ENCODE data around the gene CELF3.

Gene CELF3

DNA sequence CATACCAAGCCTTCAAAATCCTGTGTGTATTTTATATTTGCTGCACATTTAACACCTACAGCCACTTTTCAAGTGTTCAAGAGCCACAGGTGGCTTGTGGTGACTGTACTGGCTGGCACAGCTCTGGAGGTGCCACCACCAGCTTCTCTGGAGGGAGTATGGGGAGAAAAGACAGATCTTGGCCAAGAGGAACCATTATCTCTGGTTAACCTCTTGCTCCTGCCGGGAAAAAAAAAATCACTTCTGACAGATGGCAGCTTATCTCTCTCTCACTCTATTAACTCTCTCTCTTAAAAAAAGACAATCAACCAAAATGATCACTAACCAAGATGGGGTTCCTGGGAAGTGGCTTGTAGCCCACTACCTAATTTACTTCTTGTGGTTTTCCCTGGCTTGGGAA lies 3.5 kb upstream of the CELF3 start:
- H3K18ac ChIP-seq (ENCODE audit: low read length) = no peak overlapping the region
- no peak overlapping the region for H3K27ac ChIP-seq (ENCODE audit: low read depth, low read length)
- peaks cover 3% of the 10 kb centered on the region in 2 experiments for H3K4me1 ChIP-seq (ENCODE audit: control insufficient read depth in 1 of 2, insufficient read depth in 2 of 2, low read length in 2 of 2)
- peaks cover 36% of the 10 kb centered on the region for H3K27me3 ChIP-seq (ENCODE audit: insufficient read depth, low read length)
- no peak overlapping the region for H2BK120ac ChIP-seq (ENCODE audit: insufficient read depth, low read length, poor library complexity)
- no peak overlapping the region for H4K12ac ChIP-seq (ENCODE audit: low read depth, low read length)
- H2BK12ac ChIP-seq (ENCODE audit: low read length) = no peak overlapping the region
- no peak overlapping the region for H2AK5ac ChIP-seq (ENCODE audit: low read length)
- no peak overlapping the region for H4K8ac ChIP-seq (ENCODE audit: low read depth, low read length)
- no CpG with 5 or more reads among the region's 1 CpG for WGBS (ENCODE audit: extremely low coverage, insufficient coverage, insufficient read length)
- no peak overlapping the region for H3K4ac ChIP-seq (ENCODE audit: low read depth, low read length)
- H3K23ac ChIP-seq (ENCODE audit: low read length) = no peak overlapping the region
- H4K91ac ChIP-seq (ENCODE audit: low read depth, low read length) = no peak overlapping the region
- H2BK5ac ChIP-seq (ENCODE audit: low read depth, low read length, poor library complexity) = no peak overlapping the region
- H3K79me1 ChIP-seq (ENCODE audit: low read length) = no peaks in the 10 kb centered on the region
- H3K9me3 ChIP-seq (ENCODE audit: insufficient read depth, low read depth, low read length) = no peaks in the 10 kb centered on the region
- no peaks in the 10 kb centered on the region for H3K36me3 ChIP-seq (ENCODE audit: control insufficient read depth in 1 of 2, insufficient read depth in 2 of 2, low read length in 2 of 2)
- H3K4me2 ChIP-seq (ENCODE audit: low read length) = no peak overlapping the region
- H3K14ac ChIP-seq (ENCODE audit: low read length) = no peak overlapping the region
- H3K79me2 ChIP-seq (ENCODE audit: control insufficient read depth, insufficient read depth, low read length, poor library complexity) = no peaks in the 10 kb centered on the region
- DNase-seq = no peak
- no peak overlapping the region for H2AFZ ChIP-seq (ENCODE audit: insufficient read depth, low read length, poor library complexity)
- H3K9ac ChIP-seq (ENCODE audit: low read length) = no peak overlapping the region
- no peak overlapping the region for H3K4me3 ChIP-seq (ENCODE audit: low read depth, low read length)

DNA sequence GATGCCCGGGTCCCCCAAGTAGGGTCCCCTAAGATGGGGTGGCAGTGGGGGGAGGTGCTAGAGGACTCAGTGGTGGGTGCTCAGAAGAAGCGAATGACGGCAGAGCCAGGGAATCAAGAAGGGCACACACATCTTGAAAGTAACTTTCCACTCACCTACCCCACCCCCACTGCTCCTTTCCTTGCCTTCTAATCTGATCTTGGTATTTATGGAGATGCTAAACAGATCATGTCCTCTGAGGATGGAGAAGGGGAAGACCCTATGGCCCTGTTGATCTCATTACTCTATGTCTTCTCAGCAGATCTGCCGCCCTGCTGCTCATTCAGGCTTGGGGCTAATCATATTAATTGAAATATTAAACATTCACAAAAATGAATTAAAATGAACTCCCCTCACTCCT lies 2.1 kb upstream of the CELF3 start:
- DNase-seq = no peak
- Histone ChIP-seq H2BK120ac (ENCODE audit: insufficient read depth, low read length, poor library complexity) (no peak overlapping the region), H3K79me2 (ENCODE audit: control insufficient read depth, insufficient read depth, low read length, poor library complexity) (no peaks in the 10 kb centered on the region), H2BK12ac (ENCODE audit: low read length) (no peak overlapping the region), H3K27me3 (ENCODE audit: insufficient read depth, low read length) (peaks cover 36% of the 10 kb centered on the region), H3K4me1 (ENCODE audit: control insufficient read depth in 1 of 2, insufficient read depth in 2 of 2, low read length in 2 of 2) (peaks cover 3% of the 10 kb centered on the region in 2 experiments), H4K12ac (ENCODE audit: low read depth, low read length) (no peak overlapping the region), H4K91ac (ENCODE audit: low read depth, low read length) (no peak overlapping the region), H3K36me3 (ENCODE audit: control insufficient read depth in 1 of 2, insufficient read depth in 2 of 2, low read length in 2 of 2) (no peaks in the 10 kb centered on the region), H4K8ac (ENCODE audit: low read depth, low read length) (no peak overlapping the region), H3K4me3 (ENCODE audit: low read depth, low read length) (no peak overlapping the region), H3K18ac (ENCODE audit: low read length) (no peak overlapping the region), H3K4ac (ENCODE audit: low read depth, low read length) (no peak overlapping the region), H2BK5ac (ENCODE audit: low read depth, low read length, poor library complexity) (no peak overlapping the region), H3K14ac (ENCODE audit: low read length) (no peak overlapping the region), H3K9me3 (ENCODE audit: insufficient read depth, low read depth, low read length) (no peaks in the 10 kb centered on the region), H3K23ac (ENCODE audit: low read length) (no peak overlapping the region), H2AK5ac (ENCODE audit: low read length) (no peak overlapping the region), H3K9ac (ENCODE audit: low read length) (no peak overlapping the region), H2AFZ (ENCODE audit: insufficient read depth, low read length, poor library complexity) (no peak overlapping the region), H3K79me1 (ENCODE audit: low read length) (no peaks in the 10 kb centered on the region), H3K4me2 (ENCODE audit: low read length) (no peak overlapping the region), H3K27ac (ENCODE audit: low read depth, low read length) (no peak overlapping the region)
- WGBS (ENCODE audit: extremely low coverage, insufficient coverage, insufficient read length) = no CpG with 5 or more reads among the region's 4 CpGs

DNA sequence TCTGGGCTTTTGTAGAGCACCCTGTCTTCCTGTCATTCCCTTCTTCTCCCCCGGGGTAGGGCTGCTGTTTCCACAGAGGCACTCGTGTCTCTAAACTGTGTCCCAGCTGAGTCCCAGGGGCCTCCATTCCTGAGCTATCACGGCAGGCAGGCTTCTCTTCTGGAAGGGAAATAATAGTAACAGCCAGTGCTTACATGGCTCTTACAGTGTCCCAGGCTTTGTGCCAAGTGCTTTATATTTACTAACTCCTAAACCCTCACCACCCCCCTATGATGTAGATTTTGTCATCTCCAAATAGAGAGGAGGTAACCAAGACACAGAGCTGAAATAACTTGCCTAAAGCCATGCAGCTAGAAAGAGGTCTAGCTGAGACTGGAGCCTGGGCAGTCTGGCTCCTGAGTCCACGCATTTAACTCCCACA lies 1.4 kb upstream of the CELF3 start:
- no CpG with 5 or more reads among the region's 4 CpGs for WGBS (ENCODE audit: extremely low coverage, insufficient coverage, insufficient read length)
- Histone ChIP-seq H3K79me2 (ENCODE audit: control insufficient read depth, insufficient read depth, low read length, poor library complexity) (no peaks in the 10 kb centered on the region), H4K8ac (ENCODE audit: low read depth, low read length) (no peak overlapping the region), H3K27me3 (ENCODE audit: insufficient read depth, low read length) (peaks cover 36% of the 10 kb centered on the region), H3K4me2 (ENCODE audit: low read length) (no peak overlapping the region), H2BK120ac (ENCODE audit: insufficient read depth, low read length, poor library complexity) (no peak overlapping the region), H3K4me3 (ENCODE audit: low read depth, low read length) (no peak overlapping the region), H3K79me1 (ENCODE audit: low read length) (no peaks in the 10 kb centered on the region), H2BK5ac (ENCODE audit: low read depth, low read length, poor library complexity) (no peak overlapping the region), H3K23ac (ENCODE audit: low read length) (no peak overlapping the region), H4K91ac (ENCODE audit: low read depth, low read length) (no peak overlapping the region), H2BK12ac (ENCODE audit: low read length) (no peak overlapping the region), H3K18ac (ENCODE audit: low read length) (no peak overlapping the region), H3K4me1 (ENCODE audit: control insufficient read depth in 1 of 2, insufficient read depth in 2 of 2, low read length in 2 of 2) (peaks cover 3% of the 10 kb centered on the region in 2 experiments), H3K9ac (ENCODE audit: low read length) (no peak overlapping the region), H3K14ac (ENCODE audit: low read length) (no peak overlapping the region), H3K27ac (ENCODE audit: low read depth, low read length) (no peak overlapping the region), H2AK5ac (ENCODE audit: low read length) (no peak overlapping the region), H3K36me3 (ENCODE audit: control insufficient read depth in 1 of 2, insufficient read depth in 2 of 2, low read length in 2 of 2) (no peaks in the 10 kb centered on the region), H3K4ac (ENCODE audit: low read depth, low read length) (no peak overlapping the region), H2AFZ (ENCODE audit: insufficient read depth, low read length, poor library complexity) (no peak overlapping the region), H3K9me3 (ENCODE audit: insufficient read depth, low read depth, low read length) (no peaks in the 10 kb centered on the region), H4K12ac (ENCODE audit: low read depth, low read length) (no peak overlapping the region)
- DNase-seq = no peak

DNA sequence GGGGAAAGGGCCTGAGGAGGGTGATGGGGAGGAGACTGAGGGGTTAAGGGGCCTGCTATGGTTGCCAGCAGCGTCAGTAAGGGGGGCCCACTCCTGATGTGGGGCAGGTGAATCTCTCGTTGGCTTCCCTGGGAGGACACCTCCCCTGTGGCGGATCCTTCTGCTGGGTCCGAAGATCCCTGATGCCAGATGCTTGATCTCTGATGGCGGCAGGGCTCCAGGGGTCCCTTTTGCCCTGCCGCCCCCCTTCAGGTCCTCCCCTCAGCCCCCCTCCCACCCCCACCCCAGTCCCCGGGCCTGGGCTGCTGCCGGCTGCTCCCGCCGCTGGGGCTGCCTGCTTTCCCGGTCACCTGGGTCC lies 219 bp downstream of the CELF3 start:
- Histone ChIP-seq H3K4me2 (ENCODE audit: low read length) (no peak overlapping the region), H2AFZ (ENCODE audit: insufficient read depth, low read length, poor library complexity) (no peak overlapping the region), H4K91ac (ENCODE audit: low read depth, low read length) (no peak overlapping the region), H4K8ac (ENCODE audit: low read depth, low read length) (no peak overlapping the region), H3K18ac (ENCODE audit: low read length) (no peak overlapping the region), H3K9me3 (ENCODE audit: insufficient read depth, low read depth, low read length) (no peaks in the 10 kb centered on the region), H2BK5ac (ENCODE audit: low read depth, low read length, poor library complexity) (no peak overlapping the region), H3K79me1 (ENCODE audit: low read length) (no peaks in the 10 kb centered on the region), H3K79me2 (ENCODE audit: control insufficient read depth, insufficient read depth, low read length, poor library complexity) (no peaks in the 10 kb centered on the region), H4K12ac (ENCODE audit: low read depth, low read length) (no peak overlapping the region), H3K27me3 (ENCODE audit: insufficient read depth, low read length) (peaks cover 22% of the 10 kb centered on the region), H3K14ac (ENCODE audit: low read length) (no peak overlapping the region), H3K9ac (ENCODE audit: low read length) (no peak overlapping the region), H3K36me3 (ENCODE audit: control insufficient read depth in 1 of 2, insufficient read depth in 2 of 2, low read length in 2 of 2) (no peaks in the 10 kb centered on the region), H3K4me1 (ENCODE audit: control insufficient read depth in 1 of 2, insufficient read depth in 2 of 2, low read length in 2 of 2) (peaks cover 0 to under 1% of the 10 kb centered on the region in 2 experiments), H3K4ac (ENCODE audit: low read depth, low read length) (no peak overlapping the region), H2AK5ac (ENCODE audit: low read length) (no peak overlapping the region), H3K4me3 (ENCODE audit: low read depth, low read length) (no peak overlapping the region), H2BK12ac (ENCODE audit: low read length) (no peak overlapping the region), H2BK120ac (ENCODE audit: insufficient read depth, low read length, poor library complexity) (no peak overlapping the region), H3K27ac (ENCODE audit: low read depth, low read length) (no peak overlapping the region), H3K23ac (ENCODE audit: low read length) (no peak overlapping the region)
- no peak for DNase-seq
- no CpG with 5 or more reads among the region's 11 CpGs for WGBS (ENCODE audit: extremely low coverage, insufficient coverage, insufficient read length)
